ENCODE data around the gene ITGA11.

DNA sequence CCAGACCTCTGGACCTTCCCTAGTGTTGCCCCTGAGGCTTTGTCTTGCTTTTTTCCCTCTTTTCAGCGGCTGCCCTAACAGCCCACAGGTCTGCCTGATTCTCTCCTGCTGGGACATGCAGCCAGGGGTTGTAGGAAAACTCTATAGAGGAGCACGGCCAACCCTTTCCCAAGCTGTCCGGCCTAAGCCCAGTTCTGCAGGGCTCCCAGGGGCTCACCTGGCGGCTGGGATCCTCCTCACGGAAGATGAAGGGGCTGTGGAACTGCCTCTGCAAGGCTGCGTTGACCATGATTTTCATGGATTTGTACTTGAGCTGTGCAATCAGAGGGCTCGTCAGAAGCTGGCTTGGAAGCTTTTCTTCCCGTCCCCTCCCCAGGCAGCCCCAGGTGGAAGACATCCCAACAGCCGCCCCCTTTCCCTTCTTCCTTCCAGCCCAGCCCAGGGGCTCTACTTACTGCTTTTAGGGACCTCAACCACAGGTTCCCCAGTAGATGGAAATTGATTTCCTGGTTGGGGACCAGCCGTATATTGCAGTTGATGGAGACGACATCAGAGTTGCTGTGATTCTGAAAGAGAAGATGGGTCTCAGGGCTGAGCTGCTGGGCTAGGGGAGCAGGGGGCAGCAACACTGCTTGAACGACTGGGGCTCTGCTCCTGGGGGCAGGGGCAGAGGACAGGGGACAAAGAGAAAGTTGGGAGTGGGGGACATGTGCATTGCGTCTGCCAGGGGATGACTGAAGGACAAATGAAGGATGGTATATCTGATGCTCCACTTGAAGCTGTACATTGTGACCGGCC lies 124.6 kb downstream of the ITGA11 start:
- no peak for TF ChIP-seq CTCF (IDR thresholded peaks at IDR 0.05)
- TF ChIP-seq POLR2A (IDR thresholded peaks at IDR 0.05), result no peak
- no peak for TF ChIP-seq EP300 (IDR thresholded peaks at IDR 0.05)

Data from ovary (tissue), 3 donors.